Measurements from ENCODE around the gene FNIP1. TPM values are rescaled to one million over a fixed set of nuclear protein-coding genes. Genes with fewer than 3 reads are reported as not detected.
"Not testable (repeated sequence)": the region's sequence is repeated elsewhere in the genome, so short reads cannot be mapped to it uniquely, and the experiment has no call there.

Gene FNIP1
- total RNA-seq, 1 donor from 2014 or later: 40.6 TPM

DNA sequence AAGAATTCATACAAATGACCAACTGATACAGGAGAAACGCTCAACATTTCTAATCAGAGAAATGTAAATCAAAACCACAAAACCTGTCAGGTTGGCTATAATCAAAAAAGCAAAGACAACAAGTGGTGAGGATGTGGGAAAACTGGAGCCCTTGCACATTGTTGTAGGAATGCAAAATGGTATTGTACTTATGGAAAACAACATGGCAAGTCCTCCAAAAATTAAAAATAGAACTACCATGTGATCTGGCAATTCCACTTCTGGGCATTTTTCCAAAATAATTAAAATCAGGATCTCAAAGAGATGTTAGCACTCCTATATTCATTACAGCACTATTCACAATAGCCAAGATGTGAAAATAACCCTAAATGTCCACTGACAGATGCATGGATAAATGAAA is 76.1 kb downstream of the FNIP1 start:
- no peak for DNase-seq (ENCODE audit: low spot score)
- Mint-ChIP-seq H3K27ac (ENCODE audit: unreplicated experiment) (peak overlapping the region; percentile 9), H3K4me1 (ENCODE audit: low read depth) (peaks cover 13% of the 10 kb centered on the region), H3K36me3 (ENCODE audit: low read depth) (peaks cover 18% of the 10 kb centered on the region), H3K27me3 (ENCODE audit: low read depth) (no peaks in the 10 kb centered on the region), H3K4me3 (ENCODE audit: unreplicated experiment) (no peak overlapping the region), H3K9me3 (ENCODE audit: low read depth) (peaks cover 19% of the 10 kb centered on the region)
- TF ChIP-seq, protein P1, sequence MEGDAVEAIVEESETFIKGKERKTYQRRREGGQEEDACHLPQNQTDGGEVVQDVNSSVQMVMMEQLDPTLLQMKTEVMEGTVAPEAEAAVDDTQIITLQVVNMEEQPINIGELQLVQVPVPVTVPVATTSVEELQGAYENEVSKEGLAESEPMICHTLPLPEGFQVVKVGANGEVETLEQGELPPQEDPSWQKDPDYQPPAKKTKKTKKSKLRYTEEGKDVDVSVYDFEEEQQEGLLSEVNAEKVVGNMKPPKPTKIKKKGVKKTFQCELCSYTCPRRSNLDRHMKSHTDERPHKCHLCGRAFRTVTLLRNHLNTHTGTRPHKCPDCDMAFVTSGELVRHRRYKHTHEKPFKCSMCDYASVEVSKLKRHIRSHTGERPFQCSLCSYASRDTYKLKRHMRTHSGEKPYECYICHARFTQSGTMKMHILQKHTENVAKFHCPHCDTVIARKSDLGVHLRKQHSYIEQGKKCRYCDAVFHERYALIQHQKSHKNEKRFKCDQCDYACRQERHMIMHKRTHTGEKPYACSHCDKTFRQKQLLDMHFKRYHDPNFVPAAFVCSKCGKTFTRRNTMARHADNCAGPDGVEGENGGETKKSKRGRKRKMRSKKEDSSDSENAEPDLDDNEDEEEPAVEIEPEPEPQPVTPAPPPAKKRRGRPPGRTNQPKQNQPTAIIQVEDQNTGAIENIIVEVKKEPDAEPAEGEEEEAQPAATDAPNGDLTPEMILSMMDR (IDR thresholded peaks at IDR 0.05): no peak

GRCh38 chr5:131719564-131719963 is 77.3 kb downstream of the FNIP1 start:
- no peaks in the 10 kb centered on the region for H3K27me3 Mint-ChIP-seq (ENCODE audit: low read depth)
- H3K4me3 Mint-ChIP-seq (ENCODE audit: unreplicated experiment): no peak overlapping the region
- H3K4me1 Mint-ChIP-seq (ENCODE audit: low read depth): peaks cover 13% of the 10 kb centered on the region
- TF ChIP-seq, protein P1 (IDR thresholded peaks at IDR 0.05): no peak
- peaks cover 16% of the 10 kb centered on the region for H3K36me3 Mint-ChIP-seq (ENCODE audit: low read depth)
- H3K27ac Mint-ChIP-seq (ENCODE audit: unreplicated experiment): no peak overlapping the region
- H3K9me3 Mint-ChIP-seq (ENCODE audit: low read depth): peaks cover 12% of the 10 kb centered on the region
- no peak for DNase-seq (ENCODE audit: low spot score)

- Mint-ChIP-seq H3K36me3 (ENCODE audit: low read depth) (peaks cover 20% of the 10 kb centered on the region), H3K4me1 (ENCODE audit: low read depth) (peaks cover 13% of the 10 kb centered on the region), H3K27me3 (ENCODE audit: low read depth) (no peaks in the 10 kb centered on the region), H3K4me3 (ENCODE audit: unreplicated experiment) (no peak overlapping the region), H3K9me3 (ENCODE audit: low read depth) (peaks cover 11% of the 10 kb centered on the region), H3K27ac (ENCODE audit: unreplicated experiment) (no peak overlapping the region)
- no peak for DNase-seq (ENCODE audit: low spot score)
- TF ChIP-seq, protein P1 (IDR thresholded peaks at IDR 0.05): no peak
These were observed 78.3 kb downstream of the FNIP1 start for GRCh38 chr5:131718487-131719014.

GRCh38 chr5:131717164-131717563 is 79.7 kb downstream of the FNIP1 start:
- not testable (repeated sequence) for DNase-seq (ENCODE audit: low spot score); H3K27ac Mint-ChIP-seq (ENCODE audit: unreplicated experiment); H3K27me3 Mint-ChIP-seq (ENCODE audit: low read depth); H3K4me3 Mint-ChIP-seq (ENCODE audit: unreplicated experiment)
- H3K9me3 Mint-ChIP-seq (ENCODE audit: low read depth): peaks cover 11% of the 10 kb centered on the region
- peaks cover 13% of the 10 kb centered on the region for H3K4me1 Mint-ChIP-seq (ENCODE audit: low read depth)
- H3K36me3 Mint-ChIP-seq (ENCODE audit: low read depth): peaks cover 24% of the 10 kb centered on the region

GRCh38 chr5:131716650-131717049 is 80.2 kb downstream of the FNIP1 start:
- no peaks in the 10 kb centered on the region for H3K27me3 Mint-ChIP-seq (ENCODE audit: low read depth)
- H3K36me3 Mint-ChIP-seq (ENCODE audit: low read depth): peaks cover 27% of the 10 kb centered on the region
- no peak overlapping the region for H3K27ac Mint-ChIP-seq (ENCODE audit: unreplicated experiment)
- DNase-seq (ENCODE audit: low spot score): no peak
- TF ChIP-seq, protein P1 (IDR thresholded peaks at IDR 0.05): no peak
- H3K9me3 Mint-ChIP-seq (ENCODE audit: low read depth): peaks cover 11% of the 10 kb centered on the region
- no peak overlapping the region for H3K4me3 Mint-ChIP-seq (ENCODE audit: unreplicated experiment)
- peaks cover 16% of the 10 kb centered on the region for H3K4me1 Mint-ChIP-seq (ENCODE audit: low read depth)

- no peak overlapping the region for H3K4me3 Mint-ChIP-seq (ENCODE audit: unreplicated experiment)
- H3K27me3 Mint-ChIP-seq (ENCODE audit: low read depth): no peaks in the 10 kb centered on the region
- H3K9me3 Mint-ChIP-seq (ENCODE audit: low read depth): no peaks in the 10 kb centered on the region
- DNase-seq (ENCODE audit: low spot score): no peak
- TF ChIP-seq, protein P1 (IDR thresholded peaks at IDR 0.05): no peak
- peaks cover 7% of the 10 kb centered on the region for H3K4me1 Mint-ChIP-seq (ENCODE audit: low read depth)
- H3K27ac Mint-ChIP-seq (ENCODE audit: unreplicated experiment): no peak overlapping the region
- H3K36me3 Mint-ChIP-seq (ENCODE audit: low read depth): peaks cover 32% of the 10 kb centered on the region
These were observed 86.4 kb downstream of the FNIP1 start for GRCh38 chr5:131710391-131710790.

Measured in chondrocyte (in vitro differentiated cells).